A549 (cell line): Measurements from ENCODE around the gene CFAP46. TPM values are rescaled to one million over a fixed set of nuclear protein-coding genes. Genes with fewer than 3 reads are reported as not detected.

Source experiments
- ATAC-seq, 2 experiments: fragments of 200-7000 bp in 1 of 2; fragments of >200 bp in 1 of 2; cut with Nextera tagmentation in 1 of 2; cut with Tn5 transposase in 1 of 2; 3 replicates each; pipeline versions ENCODE4 v1.8.0 to v1.9.1; 2018 to 2020; ENCODE audit warnings: mild to moderate bottlenecking in 1 of 2, moderate library complexity in 1 of 2
- CTCF ChIA-PET: fragments of 300-600 bp; sonication (Branson Sonifier 250); formaldehyde crosslinking; extraction: SDS; loops from one replicate; lab custom pipeline; 2021; ENCODE audit warnings: antibody characterized with exemption, inconsistent platforms; lab: Yijun Ruan, JAX
- POLR2A ChIA-PET: fragments of 350-600 bp; formaldehyde crosslinking; extraction: SDS; loops from one replicate; lab custom pipeline; 2021; ENCODE audit warnings: antibody characterized with exemption, inconsistent platforms; lab: Yijun Ruan, JAX
- DNase-seq, 2 experiments: peaks; one replicate each; pipeline versions ENCODE4 v3.0.0 to v3.0.0-alpha.2; 2011 to 2016; ENCODE audit warnings: low read depth in 1 of 2, low spot score in 1 of 2
- FAIRE-seq: peaks from 2 replicates; lab custom pipeline; 2011; peaks lifted over from hg19 to GRCh38; lab: Jason Lieb, UNC
- H3K27ac ChIP-seq, 2 experiments: fragments of >200 bp; sonication (Bioruptor Twin); formaldehyde crosslinking; 3 replicates each; pipeline ENCODE4 v1.5.1; 2016 to 2017
- H3K4me1 ChIP-seq: fragments of >200 bp; sonication (Bioruptor Twin); formaldehyde crosslinking; 3 replicates; pipeline ENCODE4 v1.6.1; 2016
- H3K4me2 ChIP-seq: fragments of >200 bp; sonication (Bioruptor Twin); formaldehyde crosslinking; 3 replicates; pipeline ENCODE4 v1.6.1; 2016
- H3K4me3 ChIP-seq: fragments of >200 bp; sonication (Bioruptor Twin); formaldehyde crosslinking; 3 replicates; pipeline ENCODE4 v1.5.1; 2016
- H3K9me3 ChIP-seq: fragments of >200 bp; sonication (Bioruptor Twin); formaldehyde crosslinking; 3 replicates; pipeline ENCODE4 v1.6.1; 2016
- BCL3 ChIP-seq: fragments of >200 bp; sonication (Bioruptor Twin); formaldehyde crosslinking; IDR thresholded peaks from 3 replicates; pipeline ENCODE4 v1.6.1; 2016
- BHLHE40 ChIP-seq: IDR thresholded peaks from 2 replicates; pipeline ENCODE4 v1.6.1; 2012; ENCODE audit warnings: low read depth, low read length, inconsistent platforms
- CBX2 ChIP-seq: fragments of 200-600 bp; sonication (generic); IDR thresholded peaks from 2 replicates; pipeline ENCODE4 v1.6.1; 2016; ENCODE audit warnings: low read depth, mild to moderate bottlenecking, borderline replicate concordance
- CEBPB ChIP-seq, 2 experiments: fragments of >200 bp in 1 of 2; sonication (Bioruptor Twin) in 1 of 2; formaldehyde crosslinking in 1 of 2; IDR thresholded peaks; 2 replicates each; pipeline ENCODE4 v1.6.1; 2012 to 2016
- CHD2 ChIP-seq: fragments of 150-350 bp; IDR thresholded peaks from 2 replicates; pipeline ENCODE4 v1.6.1; 2014; ENCODE audit warnings: low read length; ENCODE audit not compliant: partially characterized antibody
- CHD4 ChIP-seq: fragments of 200-600 bp; sonication (generic); IDR thresholded peaks from 2 replicates; pipeline ENCODE4 v1.6.1; 2016; ENCODE audit warnings: antibody characterized with exemption, mild to moderate bottlenecking, borderline replicate concordance
- E2F6 ChIP-seq: IDR thresholded peaks from 2 replicates; pipeline ENCODE4 v1.6.1; 2012; ENCODE audit warnings: low read depth, borderline replicate concordance
- EHF ChIP-seq: fragments of 250-450 bp; sonication (Bioruptor Pico); IDR thresholded peaks from 2 replicates; pipeline ENCODE4 v1.5.0; 2020; ENCODE audit warnings: mild to moderate bottlenecking
- ELK1 ChIP-seq: fragments of 150-350 bp; IDR thresholded peaks from 2 replicates; pipeline ENCODE4 v1.6.1; 2014; ENCODE audit warnings: low read depth, mild to moderate bottlenecking, low read length
- ESRRA ChIP-seq: fragments of 150-350 bp; IDR thresholded peaks from 2 replicates; pipeline ENCODE4 v1.6.1; 2014; ENCODE audit warnings: mild to moderate bottlenecking, low read length, borderline replicate concordance
- FOSL2 ChIP-seq, 2 experiments: fragments of 450-650 bp in 1 of 2; fragments of >200 bp in 1 of 2; sonication (Bioruptor Twin) in 1 of 2; formaldehyde crosslinking; IDR thresholded peaks; 2 replicates each; pipeline versions ENCODE4 v1.5.0 to v1.6.1; 2016 to 2020; ENCODE audit warnings: mild to moderate bottlenecking in 1 of 2, moderate library complexity in 1 of 2
- FOXS1 ChIP-seq: fragments of 250-450 bp; sonication (Bioruptor Pico); IDR thresholded peaks from 2 replicates; pipeline ENCODE4 v1.5.0; 2020; ENCODE audit warnings: mild to moderate bottlenecking, moderate library complexity
- HOXA7 ChIP-seq: fragments of 250-450 bp; sonication (Bioruptor Pico); IDR thresholded peaks from 2 replicates; pipeline ENCODE4 v1.5.0; 2020; ENCODE audit warnings: mild to moderate bottlenecking, moderate library complexity
- MAFK ChIP-seq: fragments of 450-650 bp; IDR thresholded peaks from 2 replicates; pipeline ENCODE4 v1.6.1; 2014; ENCODE audit not compliant: partially characterized antibody
- RNF2 ChIP-seq: fragments of 200-600 bp; sonication (generic); IDR thresholded peaks from 2 replicates; pipeline ENCODE4 v1.6.1; 2016; ENCODE audit warnings: low read depth, mild to moderate bottlenecking, antibody characterized with exemption, moderate library complexity, borderline replicate concordance
- SREBF2 ChIP-seq: fragments of 450-650 bp; IDR thresholded peaks from 2 replicates; pipeline ENCODE4 v1.6.1; 2014; ENCODE audit warnings: mild to moderate bottlenecking, moderate library complexity
- ZFP36 ChIP-seq: fragments of 450-650 bp; IDR thresholded peaks from 2 replicates; pipeline ENCODE4 v1.6.1; 2014; ENCODE audit warnings: borderline replicate concordance; ENCODE audit not compliant: partially characterized antibody
- WGBS: methylation state at CpG from one replicate; pipeline ENCODE4 v1.1.6; 2017; ENCODE audit errors: missing lambda C conversion rate; 5-methylcytosine and 5-hydroxymethylcytosine counted together
- polyA plus RNA-seq, 4 experiments: library from polyadenylated mRNA; depleted of rRNA in 3 of 4; stranded (reverse); fragments of >200 nt; fragmentation: RNase III in 1 of 4; extraction: RNeasy Plus Mini Kit Qiagen cat#74134 plus additional on column Dnase treatment in 1 of 4; gene quantifications; 2 replicates in 3 of 4; 3 replicates in 1 of 4; pipeline ENCODE4 v1.2.3, GENCODE V29; 2011 to 2017
- TF ChIP-seq, protein P1 (sequence below): IDR thresholded peaks from 2 replicates; pipeline ENCODE4 v1.6.1; 2012
- TF ChIP-seq, protein P2 (sequence below): IDR thresholded peaks from 2 replicates; pipeline ENCODE4 v1.6.1; 2012

CFAP46 gene
- polyA plus RNA-seq, 2 of the 4 experiments (the other 2 are of a cell fraction): 0.88 to 1.8 TPM

DNA sequence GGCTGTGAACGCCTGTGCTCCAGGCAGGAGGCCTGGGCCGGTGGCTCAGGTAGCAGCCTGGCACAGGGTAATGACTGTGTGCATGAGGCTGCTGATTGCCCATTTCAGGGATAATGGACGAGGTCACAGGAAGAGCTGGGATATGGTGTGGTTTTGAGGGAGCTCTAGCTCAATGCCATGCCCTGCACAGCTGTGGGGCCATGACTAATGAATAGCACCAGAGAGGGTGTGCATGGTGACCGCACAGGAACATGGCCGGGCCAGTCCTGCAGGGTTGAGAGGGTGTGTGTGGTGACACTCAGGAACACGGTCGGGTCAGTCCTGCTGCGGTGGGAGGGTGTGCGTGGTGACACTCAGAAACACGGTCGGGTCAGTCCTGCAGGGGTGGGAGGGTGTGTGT, 178.3 kb downstream of the CFAP46 start:
- DNase-seq: no peak
- no peak for TF ChIP-seq HOXA7
- no peak for TF ChIP-seq SREBF2
- no peak for TF ChIP-seq CHD4
- no peak for TF ChIP-seq CHD2
- no peak for TF ChIP-seq CBX2
- TF ChIP-seq BHLHE40: no peak
- TF ChIP-seq RNF2: no peak
- TF ChIP-seq ELK1: no peak
- TF ChIP-seq, protein P1, sequence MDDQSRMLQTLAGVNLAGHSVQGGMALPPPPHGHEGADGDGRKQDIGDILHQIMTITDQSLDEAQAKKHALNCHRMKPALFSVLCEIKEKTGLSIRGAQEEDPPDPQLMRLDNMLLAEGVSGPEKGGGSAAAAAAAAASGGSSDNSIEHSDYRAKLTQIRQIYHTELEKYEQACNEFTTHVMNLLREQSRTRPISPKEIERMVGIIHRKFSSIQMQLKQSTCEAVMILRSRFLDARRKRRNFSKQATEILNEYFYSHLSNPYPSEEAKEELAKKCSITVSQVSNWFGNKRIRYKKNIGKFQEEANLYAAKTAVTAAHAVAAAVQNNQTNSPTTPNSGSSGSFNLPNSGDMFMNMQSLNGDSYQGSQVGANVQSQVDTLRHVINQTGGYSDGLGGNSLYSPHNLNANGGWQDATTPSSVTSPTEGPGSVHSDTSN: no peak
- TF ChIP-seq, protein P2, sequence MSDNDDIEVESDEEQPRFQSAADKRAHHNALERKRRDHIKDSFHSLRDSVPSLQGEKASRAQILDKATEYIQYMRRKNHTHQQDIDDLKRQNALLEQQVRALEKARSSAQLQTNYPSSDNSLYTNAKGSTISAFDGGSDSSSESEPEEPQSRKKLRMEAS: no peak
- no peak for TF ChIP-seq E2F6
- no peak for ATAC-seq
- CTCF ChIA-PET: interaction anchor here (1.2 to 1.5 kb wide), 2 partner anchors 25 to 110 kb away, joined by 3 read pairs; no protein-coding TSS in a partner anchor
- Histone ChIP-seq H3K4me3 (no peak overlapping the region), H3K9me3 (no peaks in the 10 kb centered on the region), H3K4me1 (no peaks in the 10 kb centered on the region), H3K27ac (no peak overlapping the region), H3K4me2 (no peak overlapping the region)
- POLR2A ChIA-PET: no interaction called here
- 84% methylated on average over 9 of the region's 11 CpGs for WGBS
- no peak for FAIRE-seq

- Histone ChIP-seq H3K27ac (no peak overlapping the region), H3K9me3 (no peaks in the 10 kb centered on the region), H3K4me2 (no peak overlapping the region), H3K4me3 (no peak overlapping the region), H3K4me1 (no peaks in the 10 kb centered on the region)
- FAIRE-seq: no peak
- 58% methylated on average over 5 of the region's 5 CpGs for WGBS
- TF ChIP-seq FOSL2 (IDR thresholded peaks at IDR 0.05) (no peak), FOSL2 (CRISPR knock-in tag; IDR thresholded peaks at IDR 0.05) (no peak), EHF (CRISPR knock-in tag) (no peak)
- DNase-seq: no peak
- POLR2A ChIA-PET: no interaction called here
- no peak for ATAC-seq
- CTCF ChIA-PET: interaction anchor here (1.2 to 1.5 kb wide), 2 partner anchors 24 to 109 kb away, joined by 3 read pairs; no protein-coding TSS in a partner anchor
Measured at GRCh38 chr10:132763545-132763944, 178.8 kb downstream of the CFAP46 start.

GRCh38 chr10:132762267-132762666, 180.1 kb downstream of the CFAP46 start:
- ChIA-PET CTCF (interaction anchor here (1.2 to 1.6 kb wide), 2 partner anchors 105 to 108 kb away, joined by 3 to 4 read pairs; no protein-coding TSS in a partner anchor), POLR2A (no interaction called here)
- no peak for ATAC-seq
- 94% methylated on average over 6 of the region's 6 CpGs for WGBS
- TF ChIP-seq BCL3 (no peak), ESRRA (no peak), ZFP36 (no peak), FOXS1 (CRISPR knock-in tag) (no peak), MAFK (no peak), CEBPB (IDR thresholded peaks at IDR 0.05) (no peak)
- no peak overlapping the region for H3K4me2 ChIP-seq
- no peak for DNase-seq
- no peaks in the 10 kb centered on the region for H3K4me1 ChIP-seq
- H3K4me3 ChIP-seq: no peak overlapping the region
- FAIRE-seq: no peak
- H3K9me3 ChIP-seq: no peaks in the 10 kb centered on the region
- no peak overlapping the region for H3K27ac ChIP-seq
